OCI-LY1 (cell line): Measurements from ENCODE around the gene REC114.

Source experiments
- H2AFZ ChIP-seq: fragments of 200-600 bp; sonication (generic), shearing (Covaris generic); 2 replicates; pipeline ENCODE4 v1.6.0; 2014; ENCODE audit warnings: antibody characterized with exemption, mild to moderate bottlenecking, low read length
- H3F3A ChIP-seq: fragments of 200-600 bp; sonication (generic), shearing (Covaris generic); 2 replicates; pipeline ENCODE4 v1.6.0; 2014; ENCODE audit warnings: mild to moderate bottlenecking, antibody characterized with exemption, low read length, moderate library complexity; ENCODE audit not compliant: insufficient read depth
- H3K27ac ChIP-seq: fragments of 200-600 bp; sonication (generic); 2 replicates; pipeline ENCODE4 v1.5.1; 2014; ENCODE audit warnings: low read length, mixed run types, mild to moderate bottlenecking, low read depth; ENCODE audit not compliant: poor library complexity, severe bottlenecking
- H3K27me3 ChIP-seq: fragments of 200-600 bp; sonication (generic); 2 replicates; pipeline ENCODE4 v1.6.0; 2014; ENCODE audit warnings: antibody characterized with exemption, mild to moderate bottlenecking, low read length, moderate library complexity; ENCODE audit not compliant: insufficient read depth
- H3K36me3 ChIP-seq: fragments of 200-600 bp; sonication (generic); 2 replicates; pipeline ENCODE4 v1.6.1; 2014; ENCODE audit warnings: mild to moderate bottlenecking, antibody characterized with exemption, low read length, moderate library complexity, mixed read lengths; ENCODE audit not compliant: insufficient read depth
- H3K4me1 ChIP-seq: fragments of 200-600 bp; sonication (generic); 2 replicates; pipeline ENCODE4 v1.5.1; 2014; ENCODE audit warnings: mild to moderate bottlenecking, low read length, moderate library complexity; ENCODE audit not compliant: insufficient read depth, severe bottlenecking
- H3K4me2 ChIP-seq: fragments of 200-600 bp; sonication (generic), shearing (Covaris generic); 2 replicates; pipeline ENCODE4 v1.6.1; 2014; ENCODE audit warnings: low read length
- H3K4me3 ChIP-seq: fragments of 200-600 bp; sonication (generic); 2 replicates; pipeline ENCODE4 v1.5.1; 2014; ENCODE audit warnings: low read length, low read depth, mild to moderate bottlenecking, mixed read lengths; ENCODE audit not compliant: poor library complexity, severe bottlenecking
- H3K79me2 ChIP-seq: fragments of 200-600 bp; shearing (Covaris generic); 2 replicates; pipeline ENCODE4 v1.6.1; 2016; ENCODE audit warnings: mixed run types, low read length, mixed read lengths; ENCODE audit not compliant: insufficient read depth
- H3K9ac ChIP-seq: fragments of 200-600 bp; sonication (generic), shearing (Covaris generic); 2 replicates; pipeline ENCODE4 v1.6.1; 2014; ENCODE audit warnings: mild to moderate bottlenecking, low read length, mixed read lengths
- H3K9me2 ChIP-seq: fragments of 200-600 bp; sonication (generic), shearing (Covaris generic); 2 replicates; pipeline ENCODE4 v1.6.1; 2014; ENCODE audit warnings: low read depth, mild to moderate bottlenecking, low read length, mixed read lengths
- H3K9me3 ChIP-seq: fragments of 200-600 bp; shearing (Covaris generic); 2 replicates; pipeline ENCODE4 v1.6.1; 2014; ENCODE audit warnings: low read length, mixed read lengths
- H4K20me1 ChIP-seq: fragments of 200-600 bp; sonication (generic), shearing (Covaris generic); 2 replicates; pipeline ENCODE4 v1.6.0; 2016; ENCODE audit warnings: mild to moderate bottlenecking, low read length; ENCODE audit not compliant: insufficient read depth
- EZH2 ChIP-seq: fragments of 200-600 bp; sonication (generic), shearing (Covaris generic); IDR thresholded peaks from 2 replicates; pipeline ENCODE4 v1.8.0; 2017; ENCODE audit warnings: borderline replicate concordance, mixed run types, mild to moderate bottlenecking, antibody characterized with exemption, low read length, moderate library complexity, mixed read lengths
- TF ChIP-seq, protein P1 (sequence below): fragments of 200-600 bp; sonication (generic), shearing (Covaris generic); IDR thresholded peaks from 2 replicates; pipeline ENCODE4 v1.5.1; 2017; ENCODE audit warnings: mild to moderate bottlenecking, antibody characterized with exemption, low read length, moderate library complexity, mixed read lengths

The REC114 gene

DNA sequence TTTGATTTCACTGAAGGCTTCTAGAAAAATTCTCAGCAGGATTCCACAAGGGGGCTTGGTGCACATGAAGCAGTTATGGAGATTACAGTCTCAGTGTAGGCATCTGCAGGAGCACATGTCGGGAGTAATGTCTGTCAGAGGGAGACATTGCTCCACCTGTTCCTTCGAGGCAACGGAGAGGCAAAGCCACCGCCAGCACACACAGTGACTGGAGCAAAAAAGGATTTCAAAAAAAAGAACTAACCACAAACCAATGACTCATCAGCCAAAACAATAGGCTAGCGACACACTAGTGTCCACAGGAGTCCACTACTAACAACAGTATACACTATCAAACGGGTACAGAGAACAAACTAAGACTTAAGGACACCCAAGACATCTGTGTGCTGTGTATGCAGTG lies 121.3 kb downstream of the REC114 start:
- no peaks in the 10 kb centered on the region for H3K9me3 ChIP-seq
- no peak overlapping the region for H3K27ac ChIP-seq
- H3K4me2 ChIP-seq: no peak overlapping the region
- H3K4me1 ChIP-seq: no peaks in the 10 kb centered on the region
- TF ChIP-seq, protein P1, sequence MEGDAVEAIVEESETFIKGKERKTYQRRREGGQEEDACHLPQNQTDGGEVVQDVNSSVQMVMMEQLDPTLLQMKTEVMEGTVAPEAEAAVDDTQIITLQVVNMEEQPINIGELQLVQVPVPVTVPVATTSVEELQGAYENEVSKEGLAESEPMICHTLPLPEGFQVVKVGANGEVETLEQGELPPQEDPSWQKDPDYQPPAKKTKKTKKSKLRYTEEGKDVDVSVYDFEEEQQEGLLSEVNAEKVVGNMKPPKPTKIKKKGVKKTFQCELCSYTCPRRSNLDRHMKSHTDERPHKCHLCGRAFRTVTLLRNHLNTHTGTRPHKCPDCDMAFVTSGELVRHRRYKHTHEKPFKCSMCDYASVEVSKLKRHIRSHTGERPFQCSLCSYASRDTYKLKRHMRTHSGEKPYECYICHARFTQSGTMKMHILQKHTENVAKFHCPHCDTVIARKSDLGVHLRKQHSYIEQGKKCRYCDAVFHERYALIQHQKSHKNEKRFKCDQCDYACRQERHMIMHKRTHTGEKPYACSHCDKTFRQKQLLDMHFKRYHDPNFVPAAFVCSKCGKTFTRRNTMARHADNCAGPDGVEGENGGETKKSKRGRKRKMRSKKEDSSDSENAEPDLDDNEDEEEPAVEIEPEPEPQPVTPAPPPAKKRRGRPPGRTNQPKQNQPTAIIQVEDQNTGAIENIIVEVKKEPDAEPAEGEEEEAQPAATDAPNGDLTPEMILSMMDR: no peak
- TF ChIP-seq EZH2: no peak
- no peaks in the 10 kb centered on the region for H4K20me1 ChIP-seq
- no peak overlapping the region for H3K9ac ChIP-seq
- H3K27me3 ChIP-seq: no peaks in the 10 kb centered on the region
- H3K79me2 ChIP-seq: no peaks in the 10 kb centered on the region
- H3K4me3 ChIP-seq: no peak overlapping the region
- no peak overlapping the region for H2AFZ ChIP-seq
- H3F3A ChIP-seq: no peaks in the 10 kb centered on the region
- no peaks in the 10 kb centered on the region for H3K9me2 ChIP-seq
- H3K36me3 ChIP-seq: peaks cover 61% of the 10 kb centered on the region; the same call in 1 of the 2 replicates

DNA sequence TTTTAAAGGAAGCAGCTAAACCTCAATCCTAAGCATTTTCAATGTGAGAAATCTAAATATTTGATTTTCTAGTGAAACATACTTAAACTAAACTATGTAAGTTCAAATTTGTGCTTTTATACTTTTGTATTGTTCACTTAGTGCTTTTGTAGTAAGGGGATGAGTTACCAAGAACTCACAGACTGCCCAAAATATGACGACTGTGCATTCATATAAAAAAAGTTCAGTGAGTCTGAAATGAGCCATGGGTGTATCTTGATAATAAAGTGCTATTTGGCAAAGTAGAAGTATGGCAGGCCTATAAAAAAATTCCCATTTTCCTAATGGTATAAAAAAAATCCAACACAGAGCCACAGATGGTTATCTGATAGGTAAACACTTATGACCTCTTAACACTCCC lies 124.1 kb downstream of the REC114 start:
- Histone ChIP-seq H3K9ac (no peak overlapping the region), H3K79me2 (no peaks in the 10 kb centered on the region), H3K9me3 (no peaks in the 10 kb centered on the region), H3K9me2 (no peaks in the 10 kb centered on the region), H3K27me3 (no peaks in the 10 kb centered on the region), H3F3A (no peaks in the 10 kb centered on the region), H2AFZ (no peak overlapping the region), H4K20me1 (no peaks in the 10 kb centered on the region), H3K27ac (no peak overlapping the region), H3K4me3 (no peak overlapping the region), H3K36me3 (peaks cover 63% of the 10 kb centered on the region; the same call in 1 of the 2 replicates), H3K4me1 (no peaks in the 10 kb centered on the region), H3K4me2 (no peak overlapping the region)
- TF ChIP-seq EZH2: no peak
- TF ChIP-seq, protein P1: no peak

DNA sequence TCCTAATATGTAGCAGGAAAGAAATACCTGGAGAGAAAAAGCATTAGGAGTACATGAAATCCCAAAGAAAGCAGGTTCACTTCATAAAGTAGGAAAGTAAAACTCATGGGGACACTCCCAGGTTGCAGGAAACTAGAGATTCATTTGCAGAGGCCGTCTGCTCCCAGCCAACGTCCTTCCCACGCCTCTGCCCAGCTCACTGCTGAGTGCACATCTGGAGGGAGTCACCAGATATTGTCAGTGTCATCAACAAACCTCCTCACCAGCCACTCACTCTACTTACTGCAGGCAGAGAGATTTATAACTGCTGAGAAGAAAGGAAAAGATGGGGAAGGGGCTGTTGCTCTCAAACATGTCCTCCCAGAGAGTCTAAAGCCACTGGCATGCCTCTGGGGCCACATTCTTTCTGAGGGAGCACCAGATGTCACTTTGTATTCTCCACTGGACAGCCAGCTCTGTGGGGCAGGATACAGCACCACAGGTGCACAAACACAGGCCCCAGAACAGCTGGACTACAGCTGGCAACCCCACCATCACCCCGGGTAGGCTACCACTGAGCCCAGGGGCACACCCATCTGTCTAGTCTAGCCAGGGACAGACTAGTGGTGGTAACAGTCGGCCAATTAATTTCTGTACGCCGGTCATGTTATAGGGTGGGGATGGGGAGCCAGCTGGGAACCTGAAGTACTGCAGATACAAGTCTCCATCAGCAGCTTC lies 125.8 kb downstream of the REC114 start:
- H3K36me3 ChIP-seq: peaks cover 60% of the 10 kb centered on the region; the same call in 1 of the 2 replicates
- no peaks in the 10 kb centered on the region for H3K9me2 ChIP-seq
- no peaks in the 10 kb centered on the region for H3K4me1 ChIP-seq
- H3K27me3 ChIP-seq: no peaks in the 10 kb centered on the region
- H3K4me2 ChIP-seq: no peak overlapping the region
- H3K79me2 ChIP-seq: no peaks in the 10 kb centered on the region
- no peak overlapping the region for H2AFZ ChIP-seq
- no peaks in the 10 kb centered on the region for H4K20me1 ChIP-seq
- no peaks in the 10 kb centered on the region for H3F3A ChIP-seq
- TF ChIP-seq, protein P1: no peak
- TF ChIP-seq EZH2: no peak
- no peak overlapping the region for H3K27ac ChIP-seq
- no peaks in the 10 kb centered on the region for H3K9me3 ChIP-seq
- no peak overlapping the region for H3K9ac ChIP-seq
- no peak overlapping the region for H3K4me3 ChIP-seq
